ENCODE results near the gene GTPBP10.
"Not testable (repeated sequence)": the region's sequence is repeated elsewhere in the genome, so short reads cannot be mapped to it uniquely, and the experiment has no call there.

Gene GTPBP10

GRCh38 chr7:90346336-90347125 is at the start of gene GTPBP10:
Gene GTPBP10, plus strand, starts transcription at chr7:90346716. Its CDS starts 26 bp downstream, at chr7:90346742.
- DNase-seq: peak; percentile 94

GRCh38 chr7:90298145-90299038 is 48.1 kb upstream of the GTPBP10 start:
- peak; percentile 3 for DNase-seq

GRCh38 chr7:90303241-90303640 is 43.3 kb upstream of the GTPBP10 start:
- no peak for DNase-seq

- no peak for DNase-seq
Measured at GRCh38 chr7:90309872-90310271, 36.6 kb upstream of the GTPBP10 start.

GRCh38 chr7:90311175-90311574 is 35.3 kb upstream of the GTPBP10 start:
- no peak for DNase-seq

- no peak for DNase-seq
Measured at GRCh38 chr7:90312745-90313144, 33.8 kb upstream of the GTPBP10 start.

- no peak for DNase-seq
Measured at GRCh38 chr7:90313907-90314306, 32.6 kb upstream of the GTPBP10 start.

GRCh38 chr7:90320014-90320413 is 26.5 kb upstream of the GTPBP10 start:
- DNase-seq: no peak

- DNase-seq: no peak
Measured at GRCh38 chr7:90320418-90320800, 26.1 kb upstream of the GTPBP10 start.

GRCh38 chr7:90320801-90321494 is 25.6 kb upstream of the GTPBP10 start, which contains the start of gene FAM237B:
Gene FAM237B, minus strand, starts transcription at chr7:90321304. Its CDS starts 1,556 bp downstream, at chr7:90319748.
- DNase-seq: no peak

GRCh38 chr7:90322837-90323236 is 23.7 kb upstream of the GTPBP10 start:
- no peak for DNase-seq

GRCh38 chr7:90326500-90326899 is 20.0 kb upstream of the GTPBP10 start:
- no peak for DNase-seq

- no peak for DNase-seq
Measured at GRCh38 chr7:90334193-90334843, 12.2 kb upstream of the GTPBP10 start.

GRCh38 chr7:90334926-90335325 is 11.6 kb upstream of the GTPBP10 start:
- not testable (repeated sequence) for DNase-seq

GRCh38 chr7:90337106-90337505 is 9.4 kb upstream of the GTPBP10 start:
- no peak for DNase-seq

- no peak for DNase-seq
Measured at GRCh38 chr7:90345016-90345415, 1.5 kb upstream of the GTPBP10 start.

- no peak for DNase-seq
Measured at GRCh38 chr7:90345595-90346335, 751 bp upstream of the GTPBP10 start.

- no peak for DNase-seq
Measured at GRCh38 chr7:90347759-90348158, 1.2 kb downstream of the GTPBP10 start.

GRCh38 chr7:90349305-90349704 is 2.8 kb downstream of the GTPBP10 start:
- DNase-seq: no peak

GRCh38 chr7:90350032-90350431 is 3.5 kb downstream of the GTPBP10 start:
- DNase-seq: not testable (repeated sequence)

GRCh38 chr7:90351987-90352386 is 5.5 kb downstream of the GTPBP10 start:
- no peak for DNase-seq

- DNase-seq: no peak
Measured at GRCh38 chr7:90383422-90383821, 36.9 kb downstream of the GTPBP10 start.

All from NCI-H2171 (cell line).